Measurements from ENCODE around the gene PYCR2.

PYCR2 gene

GRCh38 chr1:225882694-225883615 is 41.1 kb downstream of the PYCR2 start:
- Mint-ChIP-seq H3K4me3 (peak overlapping the region; percentile 90), H3K27ac (peak overlapping the region; percentile 90), H3K27me3 (no peaks in the 10 kb centered on the region), H3K4me1 (ENCODE audit: low read depth) (peaks cover 43% of the 10 kb centered on the region), H3K9me3 (ENCODE audit: low read depth) (no peaks in the 10 kb centered on the region), H3K36me3 (no peaks in the 10 kb centered on the region)

- no peaks in the 10 kb centered on the region for H3K27me3 Mint-ChIP-seq
- peak within 1 kb of the TSS; percentile 90 for H3K27ac Mint-ChIP-seq
- peaks cover 51% of the 10 kb centered on the region for H3K4me1 Mint-ChIP-seq (ENCODE audit: low read depth)
- peak within 1 kb of the TSS; percentile 90 for H3K4me3 Mint-ChIP-seq
- no peaks in the 10 kb centered on the region for H3K36me3 Mint-ChIP-seq
- H3K9me3 Mint-ChIP-seq (ENCODE audit: low read depth) = no peaks in the 10 kb centered on the region
These were observed 41.9 kb downstream of the PYCR2 start, which contains the start of gene TMEM63A for GRCh38 chr1:225881959-225882693. Gene TMEM63A, minus strand, starts transcription at chr1:225882380. Its CDS starts 4,800 bp downstream, at chr1:225877580.

DNA sequence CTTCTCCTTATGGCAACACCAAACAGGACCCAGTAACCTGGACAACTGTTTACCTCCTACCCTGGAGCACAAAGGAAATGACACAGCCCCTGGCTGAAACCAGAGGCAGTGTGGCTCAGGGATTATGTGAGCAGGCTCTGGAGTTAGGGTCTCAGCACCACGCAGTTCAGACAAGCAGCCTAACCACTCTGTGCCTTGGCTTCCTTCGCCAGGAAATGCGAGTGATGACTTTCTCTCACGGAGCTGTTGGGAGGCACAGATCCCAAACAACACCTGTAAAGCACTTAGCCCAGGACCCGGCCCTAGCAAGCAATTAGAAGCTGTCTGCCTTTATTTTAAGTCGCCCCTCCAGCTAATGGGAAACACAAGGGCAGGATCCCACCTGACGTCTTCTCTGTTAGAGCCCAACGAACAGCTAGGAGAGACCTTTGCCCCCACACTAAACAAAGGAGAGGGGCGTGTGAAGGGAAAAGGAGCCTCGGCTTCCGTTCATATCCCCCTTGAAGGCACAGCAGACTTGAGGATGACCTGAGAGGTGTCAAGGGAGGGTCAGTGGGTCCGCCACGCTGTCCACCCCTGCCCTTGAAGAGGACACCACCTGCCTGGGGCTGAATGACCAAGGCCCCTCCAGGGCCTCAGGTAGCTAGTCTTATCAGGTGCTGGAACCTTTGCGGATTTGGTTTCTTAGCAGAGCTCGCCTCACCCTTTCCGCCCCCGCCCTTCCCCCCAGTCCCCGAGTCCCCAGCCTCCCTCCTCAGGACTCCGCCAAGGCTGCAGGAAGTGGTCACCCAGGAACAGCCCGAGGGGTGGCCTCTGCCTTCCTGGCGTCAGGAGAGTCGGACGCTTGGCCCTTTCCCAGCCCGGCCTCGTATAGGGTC is 42.7 kb downstream of the PYCR2 start:
- Mint-ChIP-seq H3K4me1 (ENCODE audit: low read depth) (peaks cover 57% of the 10 kb centered on the region), H3K9me3 (ENCODE audit: low read depth) (no peaks in the 10 kb centered on the region), H3K27ac (peak overlapping the region; percentile 81), H3K4me3 (peak overlapping the region; percentile 90), H3K36me3 (peaks cover under 1% of the 10 kb centered on the region), H3K27me3 (no peaks in the 10 kb centered on the region)

DNA sequence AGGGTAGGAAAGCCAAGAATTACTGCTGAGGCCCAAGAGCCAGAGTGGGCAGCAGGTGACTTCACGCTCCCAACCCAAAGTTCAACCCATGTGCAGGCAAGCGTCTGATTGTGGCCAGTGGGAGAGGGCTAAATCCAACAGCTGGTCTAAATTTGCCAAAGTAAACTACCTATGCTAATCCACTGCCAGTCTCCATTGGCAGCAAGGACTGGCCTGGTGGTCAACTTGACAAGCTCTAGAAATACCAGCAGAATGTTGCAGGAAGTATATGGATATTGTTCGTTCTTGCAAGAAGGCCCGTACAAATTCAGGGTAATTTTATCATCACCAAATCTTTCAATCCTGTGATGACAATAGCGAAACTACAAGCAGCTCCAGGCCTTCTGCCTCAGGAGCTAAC is 43.4 kb downstream of the PYCR2 start:
- H3K27me3 Mint-ChIP-seq = no peaks in the 10 kb centered on the region
- peaks cover 63% of the 10 kb centered on the region for H3K4me1 Mint-ChIP-seq (ENCODE audit: low read depth)
- peak overlapping the region; percentile 81 for H3K27ac Mint-ChIP-seq

DNA sequence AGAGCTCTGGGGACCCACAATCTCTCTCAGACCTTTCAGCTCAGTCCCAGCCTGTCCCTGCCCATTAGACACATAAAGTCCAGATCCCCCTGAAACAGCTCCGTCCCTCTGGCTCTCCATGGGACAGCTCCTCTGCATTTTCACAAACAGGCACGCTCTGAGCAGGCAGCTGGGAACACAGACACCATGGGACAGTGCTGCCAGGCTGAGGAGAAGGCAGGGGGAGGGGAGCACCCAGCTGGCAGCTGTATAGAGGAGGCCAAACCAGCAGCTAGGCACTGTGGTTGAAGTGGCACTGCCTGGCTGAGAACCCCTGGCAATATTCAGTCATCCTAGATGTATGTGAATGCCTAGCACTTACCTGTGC is 43.8 kb downstream of the PYCR2 start:
- Mint-ChIP-seq H3K27ac (peak overlapping the region; percentile 12), H3K9me3 (ENCODE audit: low read depth) (no peaks in the 10 kb centered on the region), H3K4me1 (ENCODE audit: low read depth) (peaks cover 68% of the 10 kb centered on the region), H3K27me3 (no peaks in the 10 kb centered on the region), H3K36me3 (peaks cover 2% of the 10 kb centered on the region), H3K4me3 (peak overlapping the region; percentile 90)

More for the DNA sequence above, 43.4 kb downstream of the PYCR2 start:
- peaks cover 2% of the 10 kb centered on the region for H3K36me3 Mint-ChIP-seq
- H3K4me3 Mint-ChIP-seq = peak overlapping the region; percentile 90
- H3K9me3 Mint-ChIP-seq (ENCODE audit: low read depth) = no peaks in the 10 kb centered on the region

DNA sequence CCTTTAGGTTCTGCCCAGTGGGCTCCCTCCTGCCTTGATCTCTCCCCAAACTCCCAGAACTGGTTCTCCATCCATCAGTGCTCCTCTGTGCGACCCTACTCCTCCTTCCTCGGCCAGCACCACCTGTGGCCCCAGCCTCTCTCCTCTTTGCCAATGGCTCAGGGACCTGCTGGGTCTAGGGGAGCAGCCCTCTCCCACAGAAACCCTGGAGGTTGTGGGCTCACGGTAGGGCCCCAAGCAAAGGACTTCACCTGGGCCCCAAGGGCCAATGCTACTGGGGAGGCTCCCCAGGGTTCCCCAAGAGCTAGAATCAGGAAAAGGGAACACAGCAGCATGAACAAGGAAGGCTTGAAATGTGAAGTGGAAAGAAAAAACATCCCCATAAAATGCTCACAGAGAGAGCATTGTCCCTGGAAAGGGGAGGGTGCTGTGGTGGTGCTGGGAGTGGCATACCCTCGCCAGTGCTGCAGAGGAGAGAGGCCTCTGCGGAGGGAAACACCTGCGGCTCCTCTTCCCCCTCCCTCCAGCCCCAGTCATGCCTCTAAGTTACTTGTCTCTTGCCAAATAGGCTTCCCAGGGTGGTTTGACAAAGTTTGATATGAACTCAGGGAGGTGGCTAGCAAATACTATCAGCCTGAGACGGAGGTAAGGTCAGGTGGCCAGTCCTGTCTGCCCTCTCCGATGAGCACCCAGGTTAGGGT is 44.4 kb downstream of the PYCR2 start:
- peak overlapping the region; percentile 90 for H3K4me3 Mint-ChIP-seq
- no peaks in the 10 kb centered on the region for H3K9me3 Mint-ChIP-seq (ENCODE audit: low read depth)
- peak overlapping the region; percentile 68 for H3K27ac Mint-ChIP-seq
- H3K27me3 Mint-ChIP-seq = no peaks in the 10 kb centered on the region
- peaks cover 70% of the 10 kb centered on the region for H3K4me1 Mint-ChIP-seq (ENCODE audit: low read depth)
- peaks cover 2% of the 10 kb centered on the region for H3K36me3 Mint-ChIP-seq

DNA sequence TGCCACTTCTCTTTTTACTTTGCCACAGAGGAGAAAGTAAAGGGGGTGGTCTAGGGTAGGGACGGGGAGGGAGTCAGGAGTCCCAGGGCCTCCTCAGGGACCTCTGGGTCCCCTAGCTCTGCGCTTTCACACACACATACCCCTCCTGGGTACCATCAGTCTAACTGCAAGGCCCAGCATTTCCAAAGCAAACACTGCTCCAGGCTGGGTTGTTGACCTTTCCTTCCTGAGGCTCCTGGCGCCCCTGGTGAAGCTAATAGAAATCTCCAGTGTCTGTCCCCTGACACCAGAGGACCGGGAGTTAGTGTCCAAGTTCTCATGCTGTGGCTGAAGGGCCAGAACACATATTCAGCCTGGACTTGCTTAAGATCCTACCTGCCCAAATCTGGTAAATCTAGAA is 45.8 kb downstream of the PYCR2 start:
- Mint-ChIP-seq H3K27me3 (no peaks in the 10 kb centered on the region), H3K27ac (peak overlapping the region; percentile 66), H3K4me1 (ENCODE audit: low read depth) (peaks cover 69% of the 10 kb centered on the region), H3K4me3 (peak overlapping the region; percentile 47), H3K36me3 (peaks cover 2% of the 10 kb centered on the region), H3K9me3 (ENCODE audit: low read depth) (no peaks in the 10 kb centered on the region)

GRCh38 chr1:225877580-225877979 is 46.5 kb downstream of the PYCR2 start:
- Mint-ChIP-seq H3K36me3 (peaks cover 2% of the 10 kb centered on the region), H3K4me3 (peak overlapping the region; percentile 72), H3K9me3 (ENCODE audit: low read depth) (no peaks in the 10 kb centered on the region), H3K27me3 (no peaks in the 10 kb centered on the region), H3K27ac (peak overlapping the region; percentile 70), H3K4me1 (ENCODE audit: low read depth) (peaks cover 71% of the 10 kb centered on the region)

- Mint-ChIP-seq H3K4me1 (ENCODE audit: low read depth) (peaks cover 72% of the 10 kb centered on the region), H3K27ac (no peak overlapping the region), H3K4me3 (no peak overlapping the region), H3K27me3 (no peaks in the 10 kb centered on the region), H3K9me3 (ENCODE audit: low read depth) (no peaks in the 10 kb centered on the region), H3K36me3 (peaks cover 2% of the 10 kb centered on the region)
These were observed 47.0 kb downstream of the PYCR2 start for GRCh38 chr1:225876900-225877510.

DNA sequence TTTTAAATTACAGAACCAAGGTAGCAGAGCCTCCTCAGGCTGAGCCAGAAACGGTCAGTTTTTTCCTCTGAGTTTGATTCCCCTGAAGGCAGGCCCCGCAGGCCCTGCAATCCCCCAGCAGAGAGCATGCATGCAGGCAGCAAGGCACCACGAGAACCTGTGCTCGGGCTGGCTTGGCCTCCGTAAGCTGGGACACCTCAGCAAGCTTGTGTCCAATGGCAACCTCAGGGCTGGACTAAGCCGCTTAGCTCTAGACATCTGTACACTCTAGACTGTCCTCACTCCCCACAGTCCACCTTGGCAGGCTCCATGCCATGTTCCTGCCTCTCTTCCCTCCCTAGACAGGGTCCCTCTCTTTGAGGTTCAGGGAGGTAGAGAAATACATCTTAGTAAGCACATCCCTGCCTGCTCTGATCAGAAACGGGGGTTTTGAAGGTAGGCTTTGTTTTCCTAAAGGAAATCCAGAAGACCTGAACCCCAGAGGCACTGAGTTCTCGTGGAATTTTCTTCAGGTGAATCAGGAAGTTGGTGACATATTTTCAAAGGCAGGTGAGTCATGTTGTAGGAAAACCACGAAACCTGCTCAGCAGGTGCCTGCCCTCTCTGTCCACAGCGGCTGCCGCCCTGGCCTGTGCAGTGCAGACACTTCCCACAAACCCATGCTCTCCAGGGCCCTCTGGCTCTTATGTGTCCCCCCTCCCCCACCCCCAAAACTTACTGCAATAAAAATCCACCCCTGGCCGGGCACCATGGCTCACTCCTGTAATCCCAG is 48.8 kb downstream of the PYCR2 start:
- H3K27ac Mint-ChIP-seq = peak overlapping the region; percentile 50
- peaks cover 65% of the 10 kb centered on the region for H3K4me1 Mint-ChIP-seq (ENCODE audit: low read depth)
- H3K36me3 Mint-ChIP-seq = peaks cover 2% of the 10 kb centered on the region

GRCh38 chr1:225874431-225874830 is 49.6 kb downstream of the PYCR2 start:
- Mint-ChIP-seq H3K9me3 (ENCODE audit: low read depth) (no peaks in the 10 kb centered on the region), H3K36me3 (peaks cover 2% of the 10 kb centered on the region), H3K27me3 (no peaks in the 10 kb centered on the region), H3K4me3 (no peak overlapping the region), H3K27ac (no peak overlapping the region), H3K4me1 (ENCODE audit: low read depth) (peaks cover 57% of the 10 kb centered on the region)

More for the DNA sequence above, 48.8 kb downstream of the PYCR2 start:
- Mint-ChIP-seq H3K27me3 (no peaks in the 10 kb centered on the region), H3K4me3 (peak overlapping the region; percentile 17), H3K9me3 (ENCODE audit: low read depth) (no peaks in the 10 kb centered on the region)

DNA sequence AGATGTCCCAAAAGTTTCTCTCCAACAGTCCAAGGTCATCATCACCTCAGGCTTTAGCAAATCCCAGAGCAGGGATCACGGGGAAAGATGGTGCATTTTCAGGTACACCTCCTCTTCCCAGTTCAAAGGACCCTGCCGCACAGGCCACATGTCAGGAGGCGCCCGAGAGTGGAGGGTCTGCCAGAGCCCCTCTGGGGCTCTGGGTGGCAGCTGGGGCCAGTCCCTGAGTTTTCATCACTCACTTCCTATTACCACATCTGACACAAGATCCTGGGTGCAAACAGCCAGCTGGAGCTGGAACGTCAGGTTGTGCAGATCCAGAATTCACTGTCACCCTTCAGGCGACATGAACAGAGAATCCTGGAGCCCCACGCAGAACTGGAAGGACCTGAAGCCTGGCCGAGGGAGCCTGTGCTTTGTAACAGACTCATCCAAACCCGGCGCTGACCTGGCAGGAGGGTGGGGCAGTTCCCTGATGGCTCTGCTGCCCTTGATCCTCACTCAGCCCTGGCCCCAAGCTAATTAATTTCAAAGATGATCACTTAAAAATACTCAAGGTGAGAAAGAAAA is 50.7 kb downstream of the PYCR2 start:
- Mint-ChIP-seq H3K9me3 (ENCODE audit: low read depth) (no peaks in the 10 kb centered on the region), H3K27me3 (no peaks in the 10 kb centered on the region), H3K4me1 (ENCODE audit: low read depth) (peaks cover 50% of the 10 kb centered on the region), H3K36me3 (peaks cover 4% of the 10 kb centered on the region), H3K4me3 (no peak overlapping the region), H3K27ac (peak overlapping the region; percentile 69)

DNA sequence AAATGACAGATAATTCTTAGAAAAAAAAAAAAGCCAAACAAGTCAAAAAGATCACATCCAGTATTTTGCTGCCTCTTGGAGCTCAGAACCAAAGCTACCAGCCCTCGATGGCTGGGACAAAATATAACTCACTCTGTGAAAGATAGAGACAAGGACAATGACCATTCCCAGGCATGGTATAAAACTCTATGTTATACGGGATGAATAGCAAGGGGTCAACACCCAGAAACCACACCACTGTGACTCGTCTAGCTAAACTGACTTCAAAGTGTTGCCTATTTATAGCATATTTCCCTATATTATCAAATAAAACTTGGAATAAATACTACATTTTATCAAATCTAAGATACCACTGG is 52.0 kb downstream of the PYCR2 start:
- Mint-ChIP-seq H3K36me3 (peaks cover 4% of the 10 kb centered on the region), H3K4me3 (no peak overlapping the region), H3K27ac (peak overlapping the region; percentile 69), H3K9me3 (ENCODE audit: low read depth) (no peaks in the 10 kb centered on the region), H3K4me1 (ENCODE audit: low read depth) (peaks cover 50% of the 10 kb centered on the region), H3K27me3 (no peaks in the 10 kb centered on the region)
